MG63 (cell line): ENCODE data around the gene FAM20A. TPM values are rescaled to one million over a fixed set of nuclear protein-coding genes. Genes with fewer than 3 reads are reported as not detected.

Experiments used
- DNase-seq: peaks from one replicate; pipeline ENCODE4 v3.0.0-alpha.2; 2020
- H3K27me3 ChIP-seq: fragments of 250-450 bp; sonication (Bioruptor Pico); 2 replicates; pipeline ENCODE4 v1.5.1; 2020; ENCODE audit warnings: mild to moderate bottlenecking, moderate library complexity
- H3K36me3 ChIP-seq: fragments of 250-450 bp; sonication (Bioruptor Pico); 2 replicates; pipeline ENCODE4 v1.5.1; 2020; ENCODE audit warnings: mild to moderate bottlenecking, moderate library complexity
- H3K4me3 ChIP-seq: fragments of 250-450 bp; sonication (Bioruptor Pico); 2 replicates; pipeline ENCODE4 v1.5.1; 2020; ENCODE audit warnings: mild to moderate bottlenecking, moderate library complexity
- H3K9me3 ChIP-seq: fragments of 250-450 bp; sonication (Bioruptor Pico); 2 replicates; pipeline ENCODE4 v1.5.1; 2020; ENCODE audit warnings: mild to moderate bottlenecking, moderate library complexity
- total RNA-seq: library from RNA; depleted of rRNA; stranded (reverse); fragments of >200 nt; shearing (Covaris generic); gene quantifications from 2 replicates; pipeline ENCODE4 v1.2.3, GENCODE V29; 2014; ENCODE audit warnings: low replicate concordance

FAM20A gene
- total RNA-seq, 1 experiment from 2014 or later, result not detected

GRCh38 chr17:68613739-68614298 lies 12.7 kb upstream of the FAM20A start:
- DNase-seq, result peak; percentile 4
- Histone ChIP-seq H3K9me3 (peaks cover 12% of the 10 kb centered on the region), H3K27me3 (peaks cover 4% of the 10 kb centered on the region; the same call in 1 of the 2 replicates)

GRCh38 chr17:68612923-68613292 lies 11.7 kb upstream of the FAM20A start:
- no peaks in the 10 kb centered on the region for H3K27me3 ChIP-seq
- no peak overlapping the region for H3K4me3 ChIP-seq
- no peak for DNase-seq
- H3K36me3 ChIP-seq, result no peaks in the 10 kb centered on the region
- H3K9me3 ChIP-seq, result peaks cover 18% of the 10 kb centered on the region

More at GRCh38 chr17:68613739-68614298, 12.7 kb upstream of the FAM20A start:
- Histone ChIP-seq H3K4me3 (no peak overlapping the region), H3K36me3 (no peaks in the 10 kb centered on the region)

- peaks cover 22% of the 10 kb centered on the region for H3K9me3 ChIP-seq
- no peak overlapping the region for H3K4me3 ChIP-seq
- H3K36me3 ChIP-seq, result no peaks in the 10 kb centered on the region
- no peaks in the 10 kb centered on the region for H3K27me3 ChIP-seq
- DNase-seq, result no peak
Measured at GRCh38 chr17:68612209-68612922, 11.2 kb upstream of the FAM20A start.

- no peaks in the 10 kb centered on the region for H3K36me3 ChIP-seq
- DNase-seq, result no peak
- H3K9me3 ChIP-seq, result peaks cover 29% of the 10 kb centered on the region
Measured at GRCh38 chr17:68611353-68612208, 10.4 kb upstream of the FAM20A start.

DNA sequence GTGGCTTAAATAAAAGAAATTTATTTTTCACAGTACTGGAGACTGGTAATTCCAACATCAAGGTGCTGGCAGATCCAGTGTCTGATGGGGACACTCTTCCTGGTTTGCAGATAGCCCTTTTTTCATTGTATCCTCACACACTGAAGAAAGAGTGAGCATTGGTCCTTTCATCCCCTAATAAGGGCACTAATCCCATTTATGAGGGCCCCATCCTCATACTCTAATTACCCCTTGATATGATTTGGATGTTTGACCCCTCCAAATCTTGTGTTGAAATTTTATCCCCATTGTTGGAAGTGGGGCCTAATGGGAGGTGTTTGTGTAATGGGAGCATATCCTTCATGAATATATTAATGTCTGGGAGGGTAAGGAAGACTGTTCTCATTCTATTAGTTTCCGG lies 9.4 kb upstream of the FAM20A start:
- no peaks in the 10 kb centered on the region for H3K36me3 ChIP-seq
- no peak overlapping the region for H3K4me3 ChIP-seq
- DNase-seq, result no peak
- H3K9me3 ChIP-seq, result peaks cover 29% of the 10 kb centered on the region
- no peaks in the 10 kb centered on the region for H3K27me3 ChIP-seq

More at GRCh38 chr17:68611353-68612208, 10.4 kb upstream of the FAM20A start:
- H3K27me3 ChIP-seq, result no peaks in the 10 kb centered on the region
- H3K4me3 ChIP-seq, result no peak overlapping the region

DNA sequence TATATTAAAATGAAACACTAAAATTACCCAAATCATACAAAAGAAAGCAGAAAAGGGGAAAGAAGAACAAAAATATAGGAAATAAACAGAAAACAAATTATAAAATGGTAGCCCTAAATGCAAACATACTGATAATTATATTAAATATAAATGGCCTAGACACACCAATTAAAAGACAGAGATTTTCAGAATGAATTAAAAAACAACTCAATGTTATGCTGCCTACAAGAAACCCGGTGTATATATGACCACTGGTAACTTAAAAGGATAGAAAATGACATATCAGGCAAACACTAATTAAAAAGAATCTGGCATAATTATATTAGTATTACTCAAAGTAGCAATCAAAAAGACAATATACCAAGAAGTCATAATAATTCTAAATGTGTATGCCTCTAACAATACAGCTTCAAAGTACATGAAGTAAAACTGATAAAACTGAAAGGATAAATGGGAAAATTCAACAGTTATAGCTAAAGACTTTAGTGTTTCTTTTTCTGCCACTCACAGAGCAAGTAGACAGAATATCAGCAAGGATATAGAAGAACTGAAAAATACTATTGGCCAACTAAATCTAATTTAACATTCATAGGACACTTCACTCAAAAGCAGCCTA lies 7.5 kb upstream of the FAM20A start:
- H3K27me3 ChIP-seq, result no peaks in the 10 kb centered on the region
- no peak overlapping the region for H3K4me3 ChIP-seq
- no peaks in the 10 kb centered on the region for H3K36me3 ChIP-seq
- no peak for DNase-seq
- peaks cover 29% of the 10 kb centered on the region for H3K9me3 ChIP-seq

DNA sequence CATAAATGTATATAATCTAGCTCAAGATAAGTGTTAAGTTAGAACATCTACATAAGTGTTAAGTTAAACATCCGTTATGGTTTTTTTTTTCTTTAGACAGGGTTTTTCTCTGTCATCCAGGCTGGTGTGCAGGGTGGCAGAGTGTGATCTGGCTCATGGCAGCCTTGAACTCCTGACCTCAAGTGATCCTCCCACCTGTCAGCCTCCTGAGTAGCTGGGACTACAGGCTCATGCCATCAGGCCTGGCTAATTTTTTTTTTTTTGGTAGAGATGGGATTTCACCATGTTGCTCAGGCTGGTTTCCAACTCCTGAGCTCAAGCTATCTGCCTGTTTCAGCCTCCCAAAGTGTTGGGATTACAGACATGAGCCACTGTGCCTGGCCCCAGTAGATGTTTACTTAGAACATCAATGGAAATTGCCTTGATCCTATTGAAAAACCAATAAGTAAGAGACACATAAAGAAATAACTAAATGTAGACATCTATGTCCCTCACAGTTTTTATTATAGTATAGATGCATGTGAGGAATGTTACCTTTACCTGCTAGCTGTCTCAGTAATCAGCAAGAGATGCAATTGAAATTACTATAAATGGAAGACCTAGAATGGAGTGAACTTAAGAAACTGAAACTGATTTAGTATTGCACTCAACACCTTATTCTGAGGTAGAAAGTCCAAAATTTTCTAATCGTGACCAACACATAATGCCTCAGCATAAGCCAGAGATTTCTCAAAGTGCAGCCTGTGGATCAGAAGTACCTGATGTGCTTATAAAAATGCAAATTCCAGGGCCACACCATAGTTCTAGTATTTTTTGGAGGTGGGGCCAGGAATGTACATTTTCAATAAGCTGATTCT lies 5.5 kb upstream of the FAM20A start:
- H3K27me3 ChIP-seq, result peaks cover 10% of the 10 kb centered on the region; the same call in 1 of the 2 replicates
- DNase-seq, result no peak
- no peaks in the 10 kb centered on the region for H3K36me3 ChIP-seq
- H3K4me3 ChIP-seq, result no peak overlapping the region
- peaks cover 29% of the 10 kb centered on the region for H3K9me3 ChIP-seq

- peaks cover 13% of the 10 kb centered on the region; the same call in 1 of the 2 replicates for H3K27me3 ChIP-seq
- H3K9me3 ChIP-seq, result peaks cover 26% of the 10 kb centered on the region
- DNase-seq, result no peak
- no peaks in the 10 kb centered on the region for H3K36me3 ChIP-seq
- H3K4me3 ChIP-seq, result no peak overlapping the region
Measured at GRCh38 chr17:68605914-68606313, 4.7 kb upstream of the FAM20A start.

- H3K27me3 ChIP-seq, result peaks cover 19% of the 10 kb centered on the region; the same call in 1 of the 2 replicates
- no peaks in the 10 kb centered on the region for H3K36me3 ChIP-seq
- H3K9me3 ChIP-seq, result peaks cover 15% of the 10 kb centered on the region
- no peak overlapping the region for H3K4me3 ChIP-seq
- DNase-seq, result no peak
Measured at GRCh38 chr17:68603656-68604055, 2.5 kb upstream of the FAM20A start.

GRCh38 chr17:68603027-68603426 lies 1.9 kb upstream of the FAM20A start:
- Histone ChIP-seq H3K27me3 (peaks cover 19% of the 10 kb centered on the region; the same call in 1 of the 2 replicates), H3K9me3 (peaks cover 12% of the 10 kb centered on the region), H3K36me3 (no peaks in the 10 kb centered on the region), H3K4me3 (no peak overlapping the region)
- DNase-seq, result no peak

- DNase-seq, result no peak
- H3K9me3 ChIP-seq, result peaks cover 6% of the 10 kb centered on the region
- H3K36me3 ChIP-seq, result no peaks in the 10 kb centered on the region
- no peak overlapping the region for H3K4me3 ChIP-seq
- H3K27me3 ChIP-seq, result peaks cover 19% of the 10 kb centered on the region; the same call in 1 of the 2 replicates
Measured at GRCh38 chr17:68602289-68602688, 1.1 kb upstream of the FAM20A start.

DNA sequence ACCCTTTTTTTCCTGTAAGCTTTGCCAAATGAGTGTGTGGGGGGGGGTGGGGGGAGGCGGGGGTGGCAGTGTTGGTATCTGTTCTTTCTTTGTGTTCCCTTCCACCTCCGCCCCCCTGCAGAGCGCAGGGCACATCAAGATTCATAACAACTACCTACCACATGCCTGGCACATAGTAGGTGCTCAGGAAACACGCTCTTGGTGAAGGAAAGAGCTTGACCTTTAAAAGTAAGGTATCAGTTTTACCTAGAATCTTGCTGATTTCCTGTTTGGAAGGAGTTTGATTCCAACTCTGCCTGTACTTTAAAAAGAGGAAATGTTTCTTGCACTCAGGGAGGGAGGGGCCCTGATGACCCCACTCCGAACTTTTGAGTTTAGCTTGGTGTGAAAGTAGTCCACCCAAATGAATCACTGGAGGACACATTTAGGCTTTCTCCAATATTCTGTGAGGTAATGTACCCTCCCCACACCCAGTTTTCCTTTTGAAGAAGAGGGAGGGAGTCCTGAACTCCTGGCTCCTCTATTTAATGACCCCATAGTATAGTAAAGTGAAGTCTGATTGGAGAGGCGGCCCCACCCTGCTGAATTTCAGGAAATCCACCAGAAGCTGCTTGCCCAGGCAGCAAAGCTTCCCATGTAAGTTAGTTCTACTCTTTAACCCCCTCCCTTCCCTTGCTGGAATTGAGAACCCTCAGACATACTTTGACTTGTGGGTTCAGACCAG lies 560 bp upstream of the FAM20A start:
- Histone ChIP-seq H3K27me3 (peaks cover 19% of the 10 kb centered on the region; the same call in 1 of the 2 replicates), H3K4me3 (no peak overlapping the region), H3K9me3 (peaks cover under 1% of the 10 kb centered on the region; the same call in 1 of the 2 replicates), H3K36me3 (no peaks in the 10 kb centered on the region)
- no peak for DNase-seq

DNA sequence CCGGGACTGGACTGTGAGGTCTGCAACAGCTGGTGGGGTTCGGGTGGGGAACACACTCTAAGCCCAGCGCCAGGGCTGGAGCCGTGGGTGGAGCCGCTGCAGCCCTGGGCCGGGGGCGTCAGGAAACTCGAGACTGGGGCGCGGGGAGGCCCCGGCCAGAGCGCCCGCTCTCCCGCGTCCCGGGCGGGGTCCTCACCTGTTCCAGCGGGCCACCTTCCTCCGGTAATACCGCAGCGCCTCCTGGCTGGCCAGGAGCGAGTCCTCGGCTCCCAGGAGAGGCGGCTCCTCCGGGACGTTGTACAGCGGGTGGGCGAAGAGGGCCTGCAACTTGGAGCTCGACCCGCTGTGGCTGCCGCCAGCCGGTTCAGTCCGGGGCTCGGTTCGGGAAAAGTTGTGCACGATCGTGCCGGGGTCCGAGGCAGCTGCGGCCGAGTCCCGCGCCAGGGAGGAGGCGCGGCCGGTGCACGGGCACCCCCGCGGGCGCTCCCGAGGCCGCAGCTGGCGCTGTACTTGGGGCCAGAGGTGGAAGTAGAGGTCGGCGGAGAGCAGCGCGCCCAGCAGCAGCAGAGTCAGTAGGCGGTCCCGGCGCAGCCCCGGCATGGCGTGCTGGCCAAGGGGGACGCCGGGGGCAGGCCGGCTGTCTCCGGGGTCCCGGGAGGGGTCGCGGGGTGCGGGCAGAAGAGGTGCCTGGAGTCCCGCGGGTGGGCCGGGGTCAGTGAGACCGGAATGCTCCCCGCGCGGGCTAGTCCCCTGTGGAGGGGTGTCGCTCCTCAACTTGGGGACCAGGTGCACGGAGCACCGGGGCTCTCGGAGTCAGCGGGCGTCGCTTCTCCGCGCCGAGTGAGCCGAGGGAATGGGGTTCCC lies 868 bp downstream of the FAM20A start:
- Histone ChIP-seq H3K36me3 (no peaks in the 10 kb centered on the region), H3K9me3 (no peaks in the 10 kb centered on the region), H3K4me3 (peak overlapping the region; percentile 24), H3K27me3 (peaks cover 19% of the 10 kb centered on the region; the same call in 1 of the 2 replicates)
- DNase-seq, result peak; percentile 21

DNA sequence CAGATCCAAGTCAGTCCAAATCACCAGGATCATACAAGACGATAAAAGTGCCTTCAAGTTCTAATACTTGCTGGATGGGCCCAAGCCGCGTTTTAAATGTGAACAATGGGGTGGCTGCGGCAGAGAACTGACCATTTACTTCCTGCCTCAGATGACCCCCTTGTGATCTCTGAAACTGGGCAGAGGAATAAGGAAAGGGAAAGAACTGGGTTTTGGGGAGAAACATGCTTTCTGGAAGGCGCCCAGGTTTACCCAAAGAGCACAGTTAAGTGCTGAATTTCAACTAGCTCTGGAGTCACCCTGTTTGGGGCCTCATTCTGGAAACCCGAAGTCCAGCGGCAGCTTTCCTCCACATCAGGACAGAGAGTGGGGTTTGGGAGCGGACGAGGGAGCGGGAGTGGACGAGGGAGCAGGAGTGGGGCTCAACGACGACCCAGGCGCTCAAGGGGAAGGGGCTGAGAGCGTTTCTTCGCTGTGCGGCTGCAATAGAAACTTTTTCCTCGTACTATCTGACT lies 1.6 kb downstream of the FAM20A start:
- DNase-seq, result no peak
- no peaks in the 10 kb centered on the region; the same call in 1 of the 2 replicates for H3K9me3 ChIP-seq
- H3K4me3 ChIP-seq, result no peak overlapping the region
- H3K36me3 ChIP-seq, result no peaks in the 10 kb centered on the region
- peaks cover 19% of the 10 kb centered on the region; the same call in 1 of the 2 replicates for H3K27me3 ChIP-seq
